ENCODE data around the gene LMO7. TPM values are rescaled to one million over a fixed set of nuclear protein-coding genes. Genes with fewer than 3 reads are reported as not detected.
A peak's percentile ranks its signal among the peaks of the same experiment; 100 is the strongest.
"Not testable (repeated sequence)": the region's sequence is repeated elsewhere in the genome, so short reads cannot be mapped to it uniquely, and the experiment has no call there.

Gene LMO7
- total and polyA plus RNA-seq, 8 donors, result 14.7 to 50.4 (median 29.1) TPM

DNA sequence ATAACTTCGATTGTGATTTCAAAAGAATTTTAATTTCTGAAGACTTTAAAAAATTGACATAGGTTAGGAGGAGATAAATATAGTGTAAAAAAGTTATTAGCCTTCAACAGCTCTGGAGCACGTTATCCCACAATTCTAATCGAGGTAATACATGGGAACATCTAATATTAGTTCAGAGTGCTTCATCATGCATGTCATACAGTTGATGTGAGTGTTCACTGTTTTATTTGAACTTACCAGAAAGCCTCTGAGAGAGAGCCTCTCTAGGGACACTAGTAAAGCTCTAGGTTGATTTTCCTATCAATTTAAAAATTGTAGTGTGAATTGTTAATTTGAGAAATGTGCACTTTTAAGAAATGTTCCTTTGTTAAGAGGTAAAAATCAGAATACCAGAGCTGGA lies 140.4 kb downstream of the LMO7 start:
- ATAC-seq, result peak in 2 of 4 donors; percentile 38 to 51
- H3K4me1 ChIP-seq, result peaks cover 0 to 17% (median 8%) of the 10 kb centered on the region in 3 donors
- H3K27ac ChIP-seq, result no peak overlapping the region
- no peaks in the 10 kb centered on the region for H3K27me3 ChIP-seq
- TF ChIP-seq CTCF (IDR thresholded peaks at IDR 0.05), result no peak
- H3K9me3 ChIP-seq, result no peaks in the 10 kb centered on the region
- intact Hi-C loops (cut with DNase I), result no loop called here
- H3K36me3 ChIP-seq, result no peaks in the 10 kb centered on the region
- no peak for DNase-seq
- no peak for FAIRE-seq
- WGBS, 2 donors, result 45 to 54% methylated on average over 3 of the region's 3 CpGs
- no peak overlapping the region for H3K4me3 ChIP-seq

DNA sequence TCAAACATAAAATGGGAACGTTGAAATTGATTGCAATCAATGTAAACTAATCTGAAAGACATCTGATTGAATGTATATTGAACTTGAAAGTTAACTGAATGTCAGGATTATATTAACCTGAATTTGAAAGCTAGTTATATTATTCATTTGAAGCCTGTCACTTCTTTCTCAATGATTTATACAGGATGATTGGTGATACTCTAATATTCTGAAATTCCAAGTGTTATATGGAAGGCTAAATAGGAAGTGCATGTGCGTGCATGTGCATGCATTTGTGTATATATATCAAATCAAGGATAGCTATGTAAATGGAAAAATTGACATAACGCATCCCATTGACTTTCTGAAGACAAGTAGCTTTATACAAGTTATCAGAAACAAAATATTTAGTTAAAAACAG lies 143.3 kb downstream of the LMO7 start:
- Histone ChIP-seq H3K4me3 (no peak overlapping the region), H3K36me3 (no peaks in the 10 kb centered on the region), H3K4me1 (peaks cover 6 to 13% (median 10%) of the 10 kb centered on the region in 3 donors), H3K9me3 (no peaks in the 10 kb centered on the region), H3K27me3 (no peaks in the 10 kb centered on the region), H3K27ac (no peak overlapping the region)
- TF ChIP-seq CTCF (IDR thresholded peaks at IDR 0.05), result no peak
- FAIRE-seq (no peak), ATAC-seq (no peak), DNase-seq (no peak)
- intact Hi-C loops (cut with DNase I), result no loop called here
- WGBS, 2 donors, result 86 to 87% methylated on average over 3 of the region's 3 CpGs

DNA sequence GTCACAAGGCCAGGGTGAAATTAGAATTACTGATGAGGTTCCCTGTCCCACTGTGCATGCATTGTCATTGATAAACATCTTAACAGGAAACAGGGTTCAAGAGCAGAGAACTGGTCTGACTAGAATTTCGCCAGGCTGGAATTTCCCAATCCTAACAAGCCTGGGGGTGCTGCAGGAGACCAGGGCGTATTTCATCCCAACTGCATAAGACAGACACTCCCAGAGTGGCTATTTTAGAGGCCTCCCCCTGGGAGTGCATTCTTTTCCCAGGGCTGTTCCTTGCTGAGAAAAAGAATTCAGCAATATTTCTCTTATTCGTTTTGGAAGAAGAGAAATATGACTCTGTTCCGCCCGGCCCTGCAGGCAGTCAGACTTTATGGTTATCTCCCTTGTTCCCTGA lies 144.0 kb downstream of the LMO7 start:
- H3K4me3 ChIP-seq; DNase-seq; ATAC-seq; FAIRE-seq; intact Hi-C loops (cut with DNase I); H3K36me3 ChIP-seq; H3K27me3 ChIP-seq; H3K9me3 ChIP-seq; H3K27ac ChIP-seq: not testable (repeated sequence)
- WGBS, 2 donors, result 88 to 92% methylated on average over 5 of the region's 5 CpGs
- peaks cover 12 to 20% (median 12%) of the 10 kb centered on the region in 3 donors for H3K4me1 ChIP-seq

GRCh38 chr13:75782985-75783384 lies 146.9 kb downstream of the LMO7 start:
- Histone ChIP-seq H3K4me1 (peaks cover 12 to 16% (median 12%) of the 10 kb centered on the region in 3 donors), H3K9me3 (no peaks in the 10 kb centered on the region), H3K27me3 (no peaks in the 10 kb centered on the region), H3K27ac (no peak overlapping the region), H3K4me3 (no peak overlapping the region), H3K36me3 (no peaks in the 10 kb centered on the region)
- intact Hi-C loops (cut with DNase I), result no loop called here
- FAIRE-seq, result no peak
- WGBS, 2 donors, result 2 to 63% methylated on average over 1 of the region's 1 CpG
- no peak for TF ChIP-seq CTCF (IDR thresholded peaks at IDR 0.05)
- DNase-seq, result no peak
- ATAC-seq, result no peak

GRCh38 chr13:75784003-75784402 lies 147.9 kb downstream of the LMO7 start:
- intact Hi-C loops (cut with DNase I), result no loop called here
- no peaks in the 10 kb centered on the region for H3K27me3 ChIP-seq
- ATAC-seq (peak in 1 of 4 donors; percentile 62), DNase-seq (no peak), FAIRE-seq (no peak)
- H3K4me1 ChIP-seq, result peaks cover 12 to 18% (median 16%) of the 10 kb centered on the region in 3 donors
- TF ChIP-seq CTCF (IDR thresholded peaks at IDR 0.05), result no peak
- H3K4me3 ChIP-seq, result no peak overlapping the region
- H3K9me3 ChIP-seq, result no peaks in the 10 kb centered on the region
- no peaks in the 10 kb centered on the region for H3K36me3 ChIP-seq
- whole genome bisulfite sequencing, 2 donors, result 23 to 27% methylated on average over 3 of the region's 3 CpGs
- H3K27ac ChIP-seq, result peak overlapping the region in 1 of 4 donors; percentile 16

All from pancreas (tissue), 10 donors.